Pancreas (tissue), 10 donors: ENCODE results near the gene CCM2L. TPM values are rescaled to one million over a fixed set of nuclear protein-coding genes. Genes with fewer than 3 reads are reported as not detected.

Experiments
- ATAC-seq, 4 donors: fragments of 200-7000 bp; cut with Tn5 transposase; one replicate each; pipeline versions ENCODE4 v1.8.0 to v1.9.1; 2020; ENCODE audit warnings: mild to moderate bottlenecking in 4 of 4, moderate library complexity in 4 of 4
- DNase-seq, 6 donors: peaks; one replicate each; pipeline ENCODE4 v3.0.0-alpha.2; 2020
- FAIRE-seq: peaks from 2 replicates; lab custom pipeline; 2012; peaks lifted over from hg19 to GRCh38; lab: Jason Lieb, UNC
- H3K27ac ChIP-seq, 4 donors: fragments of 200-600 bp; sonication (generic); 1 replicate in 3 of 4; 2 replicates in 1 of 4; pipeline versions ENCODE4 v1.5.0 to v1.8.0; 2020
- H3K27me3 ChIP-seq, 4 donors: fragments of 200-600 bp; one replicate each; pipeline ENCODE4 v1.8.0; 2021
- H3K36me3 ChIP-seq, 3 donors: fragments of 200-600 bp; sonication (generic) in 1 of 3; one replicate each; pipeline versions ENCODE4 v1.5.0 to v1.8.0; 2020 to 2021
- H3K4me1 ChIP-seq, 3 donors: fragments of 200-600 bp; one replicate each; pipeline ENCODE4 v1.8.0; 2021
- H3K4me3 ChIP-seq, 4 donors: fragments of 200-600 bp; sonication (generic) in 2 of 4; one replicate each; pipeline versions ENCODE4 v1.5.0 to v1.8.0; 2020 to 2021
- H3K9me3 ChIP-seq, 4 donors: fragments of 200-600 bp; one replicate each; pipeline ENCODE4 v1.8.0; 2021
- CTCF ChIP-seq, 4 donors: fragments of 200-600 bp; sonication (generic) in 3 of 4; IDR thresholded peaks; one replicate each; pipeline versions ENCODE4 v1.5.0 to v1.8.0; 2021; ENCODE audit warnings: antibody characterized with exemption in 4 of 4
- WGBS, 2 donors: extraction: QIAGEN DNeasy Blood & Tissue Kit; methylation state at CpG; one replicate each; pipeline ENCODE4 v1.1.7; 2013; 5-methylcytosine and 5-hydroxymethylcytosine counted together
- intact Hi-C, 3 donors: fragments of 100-400 bp; cut with DNase I; formaldehyde crosslinking; loops; one replicate each; pipeline versions ENCODE4 v1.11.1 to v1.14.2; 2022
- polyA plus RNA-seq, 2 donors: library from polyadenylated mRNA; stranded (reverse); fragments of 200-250 nt; gene quantifications; one replicate each; pipeline ENCODE4 v1.2.3, GENCODE V29; 2013
- total RNA-seq, 6 donors: library from RNA; stranded (reverse); fragmentation: NEBNext Ultra II Directional in 4 of 6; extraction: Animal tissue kit (Norgen Biotek cat#: 25700) in 4 of 6; gene quantifications; one replicate each; pipeline versions ENCODE4 v1.2.1 to v1.2.4, GENCODE V29; 2021 to 2023
- donor health status: healthy with polysubstance abuse.
- donor health status: DM: no; HTN: no; CAD: no; lungs with moderate emphysema.
- donor health status: DM: no; HTN: no; CAD: no.
- donor health status: control.
- donor health status: control.
- donor health status: Bipolar disorder and iron deficiency.
- donor health status: DM: yes; HTN: yes; CAD: no.
- donor health status: DM: no; HTN: no; CAD: no.
- donor health status: DM: no; HTN: no; CAD: no.
- donor health status: DM: yes; HTN: yes; CAD: no.

Gene CCM2L
- total and polyA plus RNA-seq, 8 donors: 0.31 to 6.7 (median 0.98) TPM

GRCh38 chr20:32050851-32051556 is 40.8 kb downstream of the CCM2L start:
- H3K9me3 ChIP-seq: no peaks in the 10 kb centered on the region
- peak in 1 of 6 donors; percentile 46 for DNase-seq
- TF ChIP-seq CTCF (IDR thresholded peaks at IDR 0.05): no peak
- 22 to 24% methylated on average over 17 of the region's 17 CpGs for WGBS, 2 donors
- ATAC-seq: peak in 2 of 4 donors; percentile 70 to 75
- FAIRE-seq: no peak
- no peak overlapping the region for H3K4me3 ChIP-seq
- H3K36me3 ChIP-seq: no peaks in the 10 kb centered on the region
- intact Hi-C loops: no loop called here
- peaks cover 0 to 22% (median 0%) of the 10 kb centered on the region in 4 donors for H3K27me3 ChIP-seq
- H3K4me1 ChIP-seq: peaks cover 0 to 3% (median 0%) of the 10 kb centered on the region in 3 donors
- H3K27ac ChIP-seq: no peak overlapping the region

- Histone ChIP-seq H3K9me3 (no peaks in the 10 kb centered on the region), H3K36me3 (no peaks in the 10 kb centered on the region), H3K27me3 (peaks cover 0 to 22% (median 0%) of the 10 kb centered on the region in 4 donors), H3K27ac (no peak overlapping the region), H3K4me1 (peaks cover 0 to 3% (median 0%) of the 10 kb centered on the region in 3 donors), H3K4me3 (peak overlapping the region in 1 of 4 donors; percentile 38)
- intact Hi-C loops: no loop called here
- FAIRE-seq (no peak), DNase-seq (no peak), ATAC-seq (peak in 1 of 4 donors; percentile 15)
- WGBS, 2 donors: 11 to 15% methylated on average over 13 to 14 of the region's 14 CpGs
- TF ChIP-seq CTCF (IDR thresholded peaks at IDR 0.05): no peak
Measured at GRCh38 chr20:32051720-32052089, 41.5 kb downstream of the CCM2L start.

- peak within 1 kb of the TSS in 3 of 4 donors; percentile 3 to 38 (median 5) for H3K4me3 ChIP-seq
Measured at GRCh38 chr20:32052090-32052777, 42.0 kb downstream of the CCM2L start, which contains the start of gene HCK. Gene HCK (plus strand): TSS chr20:32052242.

GRCh38 chr20:32052778-32053362 is 42.6 kb downstream of the CCM2L start:
- TF ChIP-seq CTCF (IDR thresholded peaks at IDR 0.05): no peak
- Histone ChIP-seq H3K4me1 (peaks cover 0 to 3% (median 0%) of the 10 kb centered on the region in 3 donors), H3K36me3 (no peaks in the 10 kb centered on the region), H3K9me3 (no peaks in the 10 kb centered on the region), H3K4me3 (peak overlapping the region in 1 of 4 donors; percentile 38), H3K27me3 (peaks cover 0 to 22% (median 0%) of the 10 kb centered on the region in 4 donors), H3K27ac (peak overlapping the region in 2 of 4 donors; percentile 28 to 62)
- intact Hi-C loops: no loop called here
- FAIRE-seq (no peak), ATAC-seq (peak in 3 of 4 donors; percentile 30 to 73 (median 67)), DNase-seq (peak in 2 of 6 donors; percentile 46 to 65)
- WGBS, 2 donors: 17 to 20% methylated on average over 18 to 21 of the region's 22 CpGs

More at GRCh38 chr20:32052090-32052777, 42.0 kb downstream of the CCM2L start, which contains the start of gene HCK:
- no peak for TF ChIP-seq CTCF (IDR thresholded peaks at IDR 0.05)
- no peak for FAIRE-seq
- H3K36me3 ChIP-seq: no peaks in the 10 kb centered on the region
- 2% methylated on average over 57 to 58 of the region's 58 CpGs for WGBS, 2 donors
- ATAC-seq: peak in 3 of 4 donors; percentile 57 to 84 (median 77)
- peaks cover 0 to 22% (median 0%) of the 10 kb centered on the region in 4 donors for H3K27me3 ChIP-seq
- DNase-seq: peak in 2 of 6 donors; percentile 36 to 51
- H3K4me1 ChIP-seq: peaks cover 0 to 3% (median 0%) of the 10 kb centered on the region in 3 donors
- no peaks in the 10 kb centered on the region for H3K9me3 ChIP-seq
- peak within 1 kb of the TSS in 2 of 4 donors; percentile 28 to 62 for H3K27ac ChIP-seq
- intact Hi-C loops: no loop called here
